Panc1 (cell line): ENCODE results near the gene ZFP30. TPM values are rescaled to one million over a fixed set of nuclear protein-coding genes. Genes with fewer than 3 reads are reported as not detected.

ENCODE experiments used
- ATAC-seq: fragments of 200-7000 bp; cut with Tn5 transposase; 2 replicates; pipeline ENCODE4 v1.9.1; 2020; ENCODE audit warnings: mild to moderate bottlenecking, moderate library complexity
- BruUV-seq: library from RNA; stranded (reverse); fragments of 400-500 nt; replicated peaks from 2 replicates; lab custom pipeline; 2021; lab: Mats Ljungman, UMichigan
- CTCF ChIA-PET: fragments of 300-600 bp; sonication (Branson Sonifier 250); formaldehyde crosslinking; loops from one replicate; lab custom pipeline; 2022; ENCODE audit warnings: antibody characterized with exemption; lab: Charles Lee
- POLR2A ChIA-PET: fragments of 300-600 bp; sonication (Branson Sonifier 250); formaldehyde crosslinking; loops from one replicate; lab custom pipeline; 2022; ENCODE audit warnings: antibody characterized with exemption; lab: Charles Lee
- DNase-seq: peaks from one replicate; pipeline ENCODE4 v3.0.0-alpha.2; 2010; ENCODE audit warnings: low read depth, low spot score
- H3K27ac ChIP-seq: 2 replicates; pipeline ENCODE4 v1.5.1; 2011; ENCODE audit warnings: mild to moderate bottlenecking, low read length, inconsistent platforms
- H3K27me3 ChIP-seq: fragments of 200-500 bp; sonication (Bioruptor generic); 2 replicates; pipeline ENCODE4 v1.6.0; 2014; ENCODE audit warnings: low read length, inconsistent platforms; ENCODE audit not compliant: control insufficient read depth, insufficient read depth
- H3K36me3 ChIP-seq: fragments of 200-500 bp; sonication (Bioruptor generic); 2 replicates; pipeline ENCODE4 v1.5.1; 2014; ENCODE audit warnings: inconsistent platforms, mild to moderate bottlenecking, low read length, moderate library complexity; ENCODE audit not compliant: control insufficient read depth, insufficient read depth
- H3K4me1 ChIP-seq: 2 replicates; pipeline ENCODE4 v1.5.1; 2011; ENCODE audit warnings: inconsistent platforms, mild to moderate bottlenecking, low read length, moderate library complexity; ENCODE audit not compliant: control insufficient read depth, insufficient read depth
- H3K4me3 ChIP-seq, 2 experiments: 2 replicates each; pipeline ENCODE4 v1.5.1; 2011 to 2012; ENCODE audit warnings: low read depth in 2 of 2, low read length in 2 of 2, mild to moderate bottlenecking in 2 of 2, inconsistent platforms in 1 of 2, moderate library complexity in 1 of 2
- H3K9me3 ChIP-seq: fragments of 200-500 bp; sonication (Bioruptor generic); 2 replicates; pipeline ENCODE4 v1.5.1; 2014; ENCODE audit warnings: low read depth, mild to moderate bottlenecking, inconsistent platforms, low read length, moderate library complexity; ENCODE audit not compliant: control insufficient read depth, insufficient read depth
- CTCF ChIP-seq: fragments of 450-650 bp; IDR thresholded peaks from 2 replicates; pipeline ENCODE4 v1.5.1; 2017; ENCODE audit warnings: mild to moderate bottlenecking
- POLR2AphosphoS5 ChIP-seq: IDR thresholded peaks from 2 replicates; pipeline ENCODE4 v1.6.1; 2012; ENCODE audit warnings: mild to moderate bottlenecking, low read depth, low read length, moderate library complexity
- REST ChIP-seq, 2 experiments: IDR thresholded peaks; 2 replicates each; pipeline ENCODE4 v1.6.1; 2011 to 2012; ENCODE audit warnings: low read depth in 2 of 2, control low read depth in 1 of 2, low read length in 1 of 2, mild to moderate bottlenecking in 1 of 2, moderate library complexity in 1 of 2; ENCODE audit not compliant: insufficient read depth in 1 of 2
- SIN3A ChIP-seq: IDR thresholded peaks from 2 replicates; pipeline ENCODE4 v1.6.1; 2012; ENCODE audit warnings: low read depth, mild to moderate bottlenecking, low read length, moderate library complexity, borderline replicate concordance; ENCODE audit not compliant: insufficient read depth
- TCF7L2 ChIP-seq: IDR thresholded peaks from 2 replicates; pipeline ENCODE4 v1.6.1; 2011; ENCODE audit warnings: mild to moderate bottlenecking, low read depth, low read length, inconsistent platforms
- in situ Hi-C: cut with HindIII; loops from 2 replicates; pipeline ENCODE4 v1.10.0; 2016; ENCODE audit warnings: low sequenced_read_pairs, low pct_unique_long_range_greater_than_20kb
- intact Hi-C: fragments of 100-400 bp; cut with micrococcal nuclease; formaldehyde crosslinking; loops from one replicate; pipeline ENCODE4 v1.10.0; 2022; ENCODE audit not compliant: unreplicated experiment
- total RNA-seq: library from RNA; stranded (reverse); gene quantifications from one replicate; pipeline ENCODE4 v1.2.1, GENCODE V29; 2021; ENCODE audit not compliant: unreplicated experiment

The ZFP30 gene
- total RNA-seq, 1 experiment from 2014 or later = 22.0 TPM

- DNase-seq (no peak), ATAC-seq (no peak)
- ChIA-PET CTCF (no interaction called here), POLR2A (no interaction called here)
- peaks cover 74% of the 10 kb centered on the region for H3K9me3 ChIP-seq
- H3K4me3 ChIP-seq = no peak overlapping the region
- H3K27me3 ChIP-seq = no peaks in the 10 kb centered on the region
- intact Hi-C loops = no loop called here
- peak; percentile 19; the same call in 1 of the 2 replicates for TF ChIP-seq CTCF
- no peak for TF ChIP-seq POLR2AphosphoS5
- TF ChIP-seq SIN3A = no peak
- no peak for TF ChIP-seq REST (IDR thresholded peaks at IDR 0.05; ENCODE audit: insufficient read depth in 1 of 2, low read depth in 2 of 2, low read length in 1 of 2)
- no peak for TF ChIP-seq TCF7L2
- BruUV-seq = no TSS peak
- in situ Hi-C loops = no loop called here
- no peak overlapping the region for H3K27ac ChIP-seq
- H3K4me1 ChIP-seq = no peaks in the 10 kb centered on the region
- H3K36me3 ChIP-seq = no peaks in the 10 kb centered on the region
Observed at GRCh38 chr19:37583340-37583739, 71.9 kb downstream of the ZFP30 start.

DNA sequence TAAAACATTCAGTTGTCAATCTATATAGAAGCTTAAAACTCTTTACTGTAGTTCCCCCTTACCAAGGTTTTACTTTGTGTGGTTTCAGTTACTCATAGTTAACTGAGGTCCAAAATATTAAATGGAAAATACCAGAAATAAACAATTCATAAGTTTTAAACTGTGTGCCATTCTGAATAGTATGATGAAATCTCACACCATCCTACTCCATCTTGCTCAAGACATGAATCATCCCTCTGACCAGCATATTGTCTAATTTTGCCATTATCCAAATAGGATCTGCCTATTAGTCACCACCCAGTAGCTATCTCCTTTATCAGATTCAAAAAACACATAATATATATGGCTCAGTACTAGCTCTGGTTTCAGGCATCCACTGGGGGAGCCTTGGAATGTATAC lies 83.1 kb downstream of the ZFP30 start:
- H3K27ac ChIP-seq = no peak overlapping the region
- no peaks in the 10 kb centered on the region for H3K36me3 ChIP-seq
- no peaks in the 10 kb centered on the region for H3K27me3 ChIP-seq
- no peak overlapping the region for H3K4me3 ChIP-seq
- CTCF ChIA-PET = no interaction called here
- BruUV-seq = no TSS peak
- ATAC-seq (no peak), DNase-seq (no peak)
- H3K4me1 ChIP-seq = no peaks in the 10 kb centered on the region
- H3K9me3 ChIP-seq = peaks cover 20% of the 10 kb centered on the region
- intact Hi-C loops = no loop called here
- POLR2A ChIA-PET = no interaction called here
- no peak for TF ChIP-seq CTCF
- no peak for TF ChIP-seq REST (IDR thresholded peaks at IDR 0.05; ENCODE audit: insufficient read depth in 1 of 2, low read depth in 2 of 2, low read length in 1 of 2)
- TF ChIP-seq POLR2AphosphoS5 = no peak
- TF ChIP-seq TCF7L2 = no peak
- in situ Hi-C loops = no loop called here
